ENCODE data around the gene GTPBP8. TPM values are rescaled to one million over a fixed set of nuclear protein-coding genes. Genes with fewer than 3 reads are reported as not detected.

The GTPBP8 gene
- 10 to 100 TPM; 27.6 to 29.6 TPM for total RNA-seq

- ChIA-PET POLR2A (interaction anchor here (1.0 to 1.1 kb wide), 2 partner anchors 9 to 13 kb away, joined by 3 to 5 read pairs; no protein-coding TSS in a partner anchor), CTCF (interaction anchor here (0.6 to 3.7 kb wide), 11 partner anchors 9 to 831 kb away, joined by 3 to 23 read pairs (median 4); a partner anchor contains a TSS)
- H3K9me3 Mint-ChIP-seq = no peaks in the 10 kb centered on the region
- peak; percentile 89 for DNase-seq
- peaks cover 19% of the 10 kb centered on the region for H3K36me3 Mint-ChIP-seq (ENCODE audit: low read depth)
- H3K27ac Mint-ChIP-seq = peak within 1 kb of the TSS; percentile 94
- H3K4me1 Mint-ChIP-seq = peaks cover 69% of the 10 kb centered on the region
- H3K4me3 Mint-ChIP-seq = peak within 1 kb of the TSS; percentile 91
- no peaks in the 10 kb centered on the region for H3K27me3 Mint-ChIP-seq
These were observed at the start of gene GTPBP8 for GRCh38 chr3:112990672-112991602. Gene GTPBP8, plus strand, starts transcription at chr3:112990984. Its CDS starts 16 bp downstream, at chr3:112991000.

GRCh38 chr3:112948346-112948838 lies 42.4 kb upstream of the GTPBP8 start:
- no peaks in the 10 kb centered on the region for H3K4me1 Mint-ChIP-seq
- peaks cover 24% of the 10 kb centered on the region for H3K36me3 Mint-ChIP-seq (ENCODE audit: low read depth)
- H3K27me3 Mint-ChIP-seq = no peaks in the 10 kb centered on the region
- POLR2A ChIA-PET = no interaction called here
- no peak for DNase-seq
- no peak overlapping the region for H3K27ac Mint-ChIP-seq
- no peak overlapping the region for H3K4me3 Mint-ChIP-seq
- CTCF ChIA-PET = no interaction called here
- H3K9me3 Mint-ChIP-seq = peaks cover 12% of the 10 kb centered on the region

GRCh38 chr3:112956351-112956750 lies 34.4 kb upstream of the GTPBP8 start:
- POLR2A ChIA-PET = interaction anchor here (0.6 kb wide), 1 partner anchor 23 kb away, joined by 4 read pairs; no protein-coding TSS in a partner anchor

GRCh38 chr3:112958811-112959560 lies 31.8 kb upstream of the GTPBP8 start:
- Mint-ChIP-seq H3K4me3 (peak overlapping the region; percentile 29), H3K36me3 (ENCODE audit: low read depth) (peaks cover 37% of the 10 kb centered on the region), H3K27me3 (no peaks in the 10 kb centered on the region), H3K9me3 (peaks cover 34% of the 10 kb centered on the region), H3K27ac (peak overlapping the region; percentile 61), H3K4me1 (peaks cover 14% of the 10 kb centered on the region)
- POLR2A ChIA-PET = no interaction called here
- CTCF ChIA-PET = interaction anchor here (1.3 kb wide), 1 partner anchor 34 kb away, joined by 3 read pairs; no protein-coding TSS in a partner anchor
- DNase-seq = no peak

More at GRCh38 chr3:112956351-112956750, 34.4 kb upstream of the GTPBP8 start:
- H3K9me3 Mint-ChIP-seq = peaks cover 16% of the 10 kb centered on the region
- no peaks in the 10 kb centered on the region for H3K27me3 Mint-ChIP-seq
- CTCF ChIA-PET = interaction anchor here (1.3 kb wide), 1 partner anchor 10 kb away, joined by 3 read pairs; no protein-coding TSS in a partner anchor
- H3K36me3 Mint-ChIP-seq (ENCODE audit: low read depth) = peaks cover 20% of the 10 kb centered on the region
- no peak for DNase-seq
- H3K4me3 Mint-ChIP-seq = no peak overlapping the region
- peaks cover 14% of the 10 kb centered on the region for H3K4me1 Mint-ChIP-seq
- H3K27ac Mint-ChIP-seq = no peak overlapping the region

GRCh38 chr3:112963683-112964082 lies 27.1 kb upstream of the GTPBP8 start:
- Mint-ChIP-seq H3K27me3 (no peaks in the 10 kb centered on the region), H3K4me1 (peaks cover 24% of the 10 kb centered on the region), H3K4me3 (no peak overlapping the region), H3K9me3 (peaks cover 28% of the 10 kb centered on the region), H3K36me3 (ENCODE audit: low read depth) (peaks cover 43% of the 10 kb centered on the region), H3K27ac (no peak overlapping the region)
- CTCF ChIA-PET = interaction anchor here (0.8 kb wide), 2 partner anchors 11 to 224 kb away, joined by 3 read pairs; partner anchors contain the start of gene CD200R1
- POLR2A ChIA-PET = no interaction called here
- no peak for DNase-seq

GRCh38 chr3:112965656-112966055 lies 25.1 kb upstream of the GTPBP8 start:
- Mint-ChIP-seq H3K27ac (no peak overlapping the region), H3K4me3 (no peak overlapping the region), H3K36me3 (ENCODE audit: low read depth) (peaks cover 43% of the 10 kb centered on the region), H3K27me3 (no peaks in the 10 kb centered on the region), H3K4me1 (peaks cover 21% of the 10 kb centered on the region), H3K9me3 (peaks cover 28% of the 10 kb centered on the region)
- DNase-seq = no peak
- POLR2A ChIA-PET = no interaction called here
- CTCF ChIA-PET = interaction anchor here (0.6 to 1.1 kb wide), 3 partner anchors 311 to 463 kb away, joined by 3 to 4 read pairs (median 3); no protein-coding TSS in a partner anchor

- peaks cover 24% of the 10 kb centered on the region for H3K4me1 Mint-ChIP-seq
- H3K4me3 Mint-ChIP-seq = no peak overlapping the region
- peaks cover 44% of the 10 kb centered on the region for H3K36me3 Mint-ChIP-seq (ENCODE audit: low read depth)
- H3K27ac Mint-ChIP-seq = no peak overlapping the region
- H3K9me3 Mint-ChIP-seq = peaks cover 27% of the 10 kb centered on the region
- H3K27me3 Mint-ChIP-seq = no peaks in the 10 kb centered on the region
- DNase-seq = no peak
- ChIA-PET POLR2A (no interaction called here), CTCF (interaction anchor here (0.8 to 1.5 kb wide), 4 partner anchors 10 to 332 kb away, joined by 3 to 5 read pairs (median 3); no protein-coding TSS in a partner anchor)
These were observed 24.2 kb upstream of the GTPBP8 start for GRCh38 chr3:112966633-112967032.

GRCh38 chr3:112967425-112967824 lies 23.4 kb upstream of the GTPBP8 start:
- DNase-seq = no peak
- Mint-ChIP-seq H3K4me3 (no peak overlapping the region), H3K27ac (no peak overlapping the region), H3K36me3 (ENCODE audit: low read depth) (peaks cover 44% of the 10 kb centered on the region), H3K9me3 (peaks cover 20% of the 10 kb centered on the region), H3K4me1 (peaks cover 30% of the 10 kb centered on the region), H3K27me3 (no peaks in the 10 kb centered on the region)
- ChIA-PET POLR2A (no interaction called here), CTCF (interaction anchor here (1.3 to 1.5 kb wide), 2 partner anchors 9 to 12 kb away, joined by 3 to 5 read pairs; no protein-coding TSS in a partner anchor)

GRCh38 chr3:112967828-112968227 lies 23.0 kb upstream of the GTPBP8 start:
- ChIA-PET POLR2A (no interaction called here), CTCF (interaction anchor here (0.5 to 1.5 kb wide), 2 partner anchors 12 to 351 kb away, joined by 3 to 5 read pairs; no protein-coding TSS in a partner anchor)
- Mint-ChIP-seq H3K4me3 (no peak overlapping the region), H3K36me3 (ENCODE audit: low read depth) (peaks cover 42% of the 10 kb centered on the region), H3K27ac (no peak overlapping the region), H3K4me1 (peaks cover 34% of the 10 kb centered on the region), H3K27me3 (no peaks in the 10 kb centered on the region), H3K9me3 (peaks cover 20% of the 10 kb centered on the region)
- DNase-seq = no peak

- peaks cover 66% of the 10 kb centered on the region for H3K4me1 Mint-ChIP-seq
These were observed 18.6 kb upstream of the GTPBP8 start for GRCh38 chr3:112972158-112972557.

GRCh38 chr3:112973325-112974177 lies 17.2 kb upstream of the GTPBP8 start:
- POLR2A ChIA-PET = no interaction called here
- Mint-ChIP-seq H3K27ac (peak overlapping the region; percentile 89), H3K27me3 (no peaks in the 10 kb centered on the region), H3K4me3 (peak overlapping the region; percentile 84), H3K9me3 (no peaks in the 10 kb centered on the region), H3K4me1 (peaks cover 66% of the 10 kb centered on the region), H3K36me3 (ENCODE audit: low read depth) (peaks cover 13% of the 10 kb centered on the region)
- peak; percentile 59 for DNase-seq
- CTCF ChIA-PET = interaction anchor here (0.7 to 0.9 kb wide), 2 partner anchors 14 to 467 kb away, joined by 4 read pairs; no protein-coding TSS in a partner anchor

More at GRCh38 chr3:112972158-112972557, 18.6 kb upstream of the GTPBP8 start:
- no peak for DNase-seq
- Mint-ChIP-seq H3K36me3 (ENCODE audit: low read depth) (peaks cover 12% of the 10 kb centered on the region), H3K27ac (no peak overlapping the region), H3K9me3 (no peaks in the 10 kb centered on the region), H3K27me3 (no peaks in the 10 kb centered on the region), H3K4me3 (peak overlapping the region; percentile 35)
- ChIA-PET CTCF (no interaction called here), POLR2A (no interaction called here)
